DMS 273 (cell line): ENCODE measurements around the gene CENPA.
A peak's percentile ranks its signal among the peaks of the same experiment; 100 is the strongest.
"Not testable (repeated sequence)": the region's sequence is repeated elsewhere in the genome, so short reads cannot be mapped to it uniquely, and the experiment has no call there.

Experiments
- DNase-seq: peaks from one replicate; lab custom pipeline; 2025; ENCODE audit not compliant: unreplicated experiment; lab: John Stamatoyannopoulos, UW

The CENPA gene

GRCh38 chr2:26760991-26761390 lies 24.9 kb upstream of the CENPA start:
- not testable (repeated sequence) for DNase-seq

GRCh38 chr2:26763019-26763418 lies 22.8 kb upstream of the CENPA start:
- DNase-seq, result no peak

- peak; percentile 94 for DNase-seq
These were observed 21.6 kb upstream of the CENPA start, which contains the start of gene SLC35F6 for GRCh38 chr2:26764078-26764887. TSS of gene SLC35F6 (plus strand) at chr2:26764284. CDS start at chr2:26764350, 66 bp downstream.

- DNase-seq, result no peak
These were observed 20.9 kb upstream of the CENPA start for GRCh38 chr2:26764906-26765305.

GRCh38 chr2:26765475-26766200 lies 20.2 kb upstream of the CENPA start:
- DNase-seq, result no peak

GRCh38 chr2:26767129-26767528 lies 18.7 kb upstream of the CENPA start:
- DNase-seq, result no peak

- no peak for DNase-seq
These were observed 17.9 kb upstream of the CENPA start for GRCh38 chr2:26767894-26768487.

GRCh38 chr2:26768759-26769088 lies 17.1 kb upstream of the CENPA start:
- no peak for DNase-seq

GRCh38 chr2:26769089-26769761 lies 16.6 kb upstream of the CENPA start:
- no peak for DNase-seq

GRCh38 chr2:26770986-26771586 lies 14.8 kb upstream of the CENPA start:
- DNase-seq, result peak; percentile 76

GRCh38 chr2:26772064-26773001 lies 13.5 kb upstream of the CENPA start:
- peak; percentile 95 for DNase-seq

GRCh38 chr2:26776195-26776800 lies 9.6 kb upstream of the CENPA start:
- DNase-seq, result no peak

- no peak for DNase-seq
These were observed 7.8 kb upstream of the CENPA start for GRCh38 chr2:26778098-26778497.

- DNase-seq, result no peak
These were observed 7.3 kb upstream of the CENPA start for GRCh38 chr2:26778507-26778906.

GRCh38 chr2:26780203-26780760 lies 5.6 kb upstream of the CENPA start:
- DNase-seq, result no peak

- DNase-seq, result no peak
These were observed 2.8 kb upstream of the CENPA start for GRCh38 chr2:26782876-26783704.

GRCh38 chr2:26784570-26785234 lies 1.2 kb upstream of the CENPA start:
- DNase-seq, result no peak
